ENCODE results near the gene SMPDL3B.
A peak's percentile ranks its signal among the peaks of the same experiment; 100 is the strongest.

DNA sequence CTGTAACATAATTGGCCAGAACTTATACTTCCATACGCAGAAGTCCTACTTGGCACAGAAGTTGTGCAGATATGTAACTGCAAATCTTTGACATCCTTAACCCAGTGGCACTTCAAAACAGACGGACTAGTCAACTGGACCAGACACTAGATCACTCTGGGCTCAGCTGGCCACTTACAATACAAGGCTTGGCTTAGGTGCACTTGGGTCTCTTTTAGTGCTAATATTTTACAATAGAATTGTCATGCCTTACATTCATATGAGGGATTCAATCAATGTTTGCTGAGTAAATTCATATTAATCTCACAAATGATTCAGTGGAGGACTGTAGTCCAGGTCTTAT, 45.0 kb downstream of the SMPDL3B start:
- TF ChIP-seq, protein P1, sequence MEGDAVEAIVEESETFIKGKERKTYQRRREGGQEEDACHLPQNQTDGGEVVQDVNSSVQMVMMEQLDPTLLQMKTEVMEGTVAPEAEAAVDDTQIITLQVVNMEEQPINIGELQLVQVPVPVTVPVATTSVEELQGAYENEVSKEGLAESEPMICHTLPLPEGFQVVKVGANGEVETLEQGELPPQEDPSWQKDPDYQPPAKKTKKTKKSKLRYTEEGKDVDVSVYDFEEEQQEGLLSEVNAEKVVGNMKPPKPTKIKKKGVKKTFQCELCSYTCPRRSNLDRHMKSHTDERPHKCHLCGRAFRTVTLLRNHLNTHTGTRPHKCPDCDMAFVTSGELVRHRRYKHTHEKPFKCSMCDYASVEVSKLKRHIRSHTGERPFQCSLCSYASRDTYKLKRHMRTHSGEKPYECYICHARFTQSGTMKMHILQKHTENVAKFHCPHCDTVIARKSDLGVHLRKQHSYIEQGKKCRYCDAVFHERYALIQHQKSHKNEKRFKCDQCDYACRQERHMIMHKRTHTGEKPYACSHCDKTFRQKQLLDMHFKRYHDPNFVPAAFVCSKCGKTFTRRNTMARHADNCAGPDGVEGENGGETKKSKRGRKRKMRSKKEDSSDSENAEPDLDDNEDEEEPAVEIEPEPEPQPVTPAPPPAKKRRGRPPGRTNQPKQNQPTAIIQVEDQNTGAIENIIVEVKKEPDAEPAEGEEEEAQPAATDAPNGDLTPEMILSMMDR (conservative IDR thresholded peaks at IDR 0.05) = peak; percentile 59
- no peak for TF ChIP-seq ZFX (IDR thresholded peaks at IDR 0.05)
